ENCODE results near the gene MBIP.

MBIP gene

GRCh38 chr14:36271222-36271621 is 49.2 kb downstream of the MBIP start:
- TF ChIP-seq, protein P1, sequence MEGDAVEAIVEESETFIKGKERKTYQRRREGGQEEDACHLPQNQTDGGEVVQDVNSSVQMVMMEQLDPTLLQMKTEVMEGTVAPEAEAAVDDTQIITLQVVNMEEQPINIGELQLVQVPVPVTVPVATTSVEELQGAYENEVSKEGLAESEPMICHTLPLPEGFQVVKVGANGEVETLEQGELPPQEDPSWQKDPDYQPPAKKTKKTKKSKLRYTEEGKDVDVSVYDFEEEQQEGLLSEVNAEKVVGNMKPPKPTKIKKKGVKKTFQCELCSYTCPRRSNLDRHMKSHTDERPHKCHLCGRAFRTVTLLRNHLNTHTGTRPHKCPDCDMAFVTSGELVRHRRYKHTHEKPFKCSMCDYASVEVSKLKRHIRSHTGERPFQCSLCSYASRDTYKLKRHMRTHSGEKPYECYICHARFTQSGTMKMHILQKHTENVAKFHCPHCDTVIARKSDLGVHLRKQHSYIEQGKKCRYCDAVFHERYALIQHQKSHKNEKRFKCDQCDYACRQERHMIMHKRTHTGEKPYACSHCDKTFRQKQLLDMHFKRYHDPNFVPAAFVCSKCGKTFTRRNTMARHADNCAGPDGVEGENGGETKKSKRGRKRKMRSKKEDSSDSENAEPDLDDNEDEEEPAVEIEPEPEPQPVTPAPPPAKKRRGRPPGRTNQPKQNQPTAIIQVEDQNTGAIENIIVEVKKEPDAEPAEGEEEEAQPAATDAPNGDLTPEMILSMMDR (IDR thresholded peaks at IDR 0.05) = no peak

DNA sequence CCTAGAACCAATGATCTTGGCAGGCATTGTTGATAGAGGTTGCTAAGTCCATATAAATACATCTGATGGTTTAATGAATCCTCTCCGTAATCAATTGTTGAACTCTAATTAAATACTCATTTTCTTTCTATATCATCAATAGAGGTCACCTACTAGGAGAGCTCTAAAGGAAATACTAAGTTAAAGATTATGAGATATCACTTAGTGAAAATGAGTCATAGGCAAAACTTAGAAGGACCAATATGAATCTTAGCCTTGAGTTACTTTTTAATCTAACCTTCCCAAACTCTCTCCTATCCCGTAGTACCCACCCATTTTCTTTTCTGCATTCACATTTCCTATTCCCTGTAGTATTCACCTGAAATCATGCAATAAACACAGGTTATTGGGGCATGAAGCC is 50.2 kb downstream of the MBIP start:
- TF ChIP-seq, protein P1 (IDR thresholded peaks at IDR 0.05) = no peak

- TF ChIP-seq, protein P1 (IDR thresholded peaks at IDR 0.05) = no peak
Observed at GRCh38 chr14:36268121-36268520, 52.3 kb downstream of the MBIP start.

- TF ChIP-seq, protein P1 (IDR thresholded peaks at IDR 0.05) = no peak
Observed at GRCh38 chr14:36264595-36264994, 55.8 kb downstream of the MBIP start.

DNA sequence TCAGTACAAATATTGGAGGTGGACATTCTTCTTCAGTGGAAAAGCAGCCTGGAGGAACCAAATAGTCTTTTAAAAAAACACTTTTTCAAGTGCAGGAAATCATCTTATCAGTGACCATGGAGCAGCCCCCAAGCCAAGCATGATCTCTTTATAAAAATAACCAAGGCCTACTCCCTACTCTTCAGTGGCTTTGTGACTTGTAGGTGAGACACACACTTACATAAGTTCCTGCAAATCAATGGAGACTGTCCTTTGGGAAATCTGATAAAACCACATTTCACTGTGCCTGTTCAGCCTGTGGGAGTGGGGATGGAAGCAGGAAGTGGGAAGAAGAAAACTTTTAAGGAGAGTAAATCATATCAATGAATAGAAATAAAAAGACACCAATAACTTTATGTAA is 56.3 kb downstream of the MBIP start:
- TF ChIP-seq, protein P1 (IDR thresholded peaks at IDR 0.05) = no peak

- TF ChIP-seq, protein P1 (IDR thresholded peaks at IDR 0.05) = no peak
Observed at GRCh38 chr14:36260970-36261640, 59.3 kb downstream of the MBIP start.

DNA sequence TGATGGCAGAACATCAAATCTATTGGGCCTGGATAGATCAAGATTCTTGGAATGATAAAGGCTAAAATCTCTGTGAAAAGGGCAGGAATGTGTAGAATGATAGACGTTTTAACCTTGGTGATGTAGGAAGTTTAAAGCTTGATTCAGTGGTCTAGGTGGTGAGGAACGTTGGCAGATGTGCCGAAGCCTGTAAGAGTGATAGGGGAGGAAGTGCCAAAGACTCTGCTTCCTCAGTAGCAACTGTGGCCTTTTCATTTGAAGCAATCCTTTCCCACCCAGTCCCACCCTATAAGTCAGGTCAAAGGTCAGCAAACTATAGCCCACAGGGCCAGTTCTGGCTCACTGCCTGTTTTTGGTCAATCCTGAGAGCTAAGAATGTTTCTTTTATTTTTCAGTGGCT is 62.2 kb downstream of the MBIP start:
- TF ChIP-seq, protein P1 (IDR thresholded peaks at IDR 0.05) = no peak
